Rectal smooth muscle tissue (tissue), 1 donor: ENCODE data around the gene RIOX2.

Experiments used
- H3K27ac ChIP-seq: one replicate; pipeline ENCODE4 v1.7.0; 2013; ENCODE audit warnings: low read depth, low read length, inconsistent platforms
- H3K27me3 ChIP-seq: one replicate; pipeline ENCODE4 v1.7.0; 2013; ENCODE audit warnings: low read length; ENCODE audit not compliant: control insufficient read depth, insufficient read depth
- H3K36me3 ChIP-seq: one replicate; pipeline ENCODE4 v1.7.0; 2013; ENCODE audit warnings: low read length; ENCODE audit not compliant: control insufficient read depth, insufficient read depth
- H3K4me1 ChIP-seq: one replicate; pipeline ENCODE4 v1.7.0; 2013; ENCODE audit warnings: low read length; ENCODE audit not compliant: control insufficient read depth, insufficient read depth
- H3K4me3 ChIP-seq: one replicate; pipeline ENCODE4 v1.7.0; 2013; ENCODE audit warnings: low read length
- H3K9ac ChIP-seq: one replicate; pipeline ENCODE4 v1.7.0; 2013; ENCODE audit warnings: low read length

RIOX2 gene

DNA sequence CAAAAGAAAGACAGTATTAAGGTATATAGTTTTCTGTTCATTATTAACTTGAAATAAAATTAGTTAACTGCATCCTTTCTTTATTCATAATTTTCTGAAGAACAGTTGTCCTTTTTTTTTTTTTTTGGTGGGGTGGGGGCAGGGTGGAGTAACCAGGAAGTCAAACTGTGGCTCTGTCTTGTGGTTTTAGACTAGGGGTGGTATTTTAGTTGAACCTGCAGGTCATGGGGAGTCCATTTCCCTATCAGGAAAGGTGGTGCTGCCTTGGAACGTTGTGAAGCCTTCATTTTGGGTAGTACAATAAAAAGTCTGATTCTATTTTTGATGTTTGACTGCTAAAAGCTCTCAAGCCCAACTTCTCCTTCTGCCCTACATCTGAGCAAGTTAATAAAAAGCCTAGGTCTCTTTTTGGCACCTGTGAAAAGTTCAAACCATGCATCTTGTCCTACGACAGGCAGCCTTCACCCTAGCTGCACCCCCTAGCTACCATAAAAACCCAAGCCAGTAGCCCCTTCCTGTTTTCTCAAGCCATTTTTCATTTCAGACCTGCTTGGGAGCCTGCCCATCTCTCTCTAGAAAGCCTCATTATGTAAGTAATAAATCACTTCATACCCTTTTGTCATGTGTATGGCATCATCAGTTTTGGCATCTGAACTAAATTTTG, 31.2 kb upstream of the RIOX2 start:
- no peaks in the 10 kb centered on the region for H3K27me3 ChIP-seq

DNA sequence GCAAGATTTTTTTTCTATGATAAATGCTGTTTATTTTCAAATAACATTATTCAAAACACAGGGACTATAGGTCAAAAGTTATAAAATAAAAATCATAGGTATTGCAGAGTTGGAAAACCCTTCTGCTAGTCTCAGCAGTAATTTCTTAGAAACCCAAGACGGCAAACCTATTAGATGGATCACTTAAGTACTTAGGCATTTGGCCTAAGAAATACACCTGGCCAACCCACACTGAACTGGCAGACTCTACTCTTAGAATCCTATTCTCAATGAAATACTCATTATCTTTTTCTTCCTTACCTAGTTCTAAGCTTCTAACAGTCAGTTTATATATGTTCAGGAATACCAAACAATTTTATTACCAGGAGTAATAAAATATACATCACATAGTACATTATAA, 30.5 kb upstream of the RIOX2 start:
- Histone ChIP-seq H3K27ac (no peak overlapping the region), H3K4me1 (no peaks in the 10 kb centered on the region), H3K27me3 (no peaks in the 10 kb centered on the region), H3K9ac (no peak overlapping the region), H3K4me3 (no peak overlapping the region), H3K36me3 (no peaks in the 10 kb centered on the region)

More for the DNA sequence above, 31.2 kb upstream of the RIOX2 start:
- Histone ChIP-seq H3K4me1 (no peaks in the 10 kb centered on the region), H3K27ac (no peak overlapping the region), H3K36me3 (no peaks in the 10 kb centered on the region), H3K4me3 (no peak overlapping the region), H3K9ac (no peak overlapping the region)

DNA sequence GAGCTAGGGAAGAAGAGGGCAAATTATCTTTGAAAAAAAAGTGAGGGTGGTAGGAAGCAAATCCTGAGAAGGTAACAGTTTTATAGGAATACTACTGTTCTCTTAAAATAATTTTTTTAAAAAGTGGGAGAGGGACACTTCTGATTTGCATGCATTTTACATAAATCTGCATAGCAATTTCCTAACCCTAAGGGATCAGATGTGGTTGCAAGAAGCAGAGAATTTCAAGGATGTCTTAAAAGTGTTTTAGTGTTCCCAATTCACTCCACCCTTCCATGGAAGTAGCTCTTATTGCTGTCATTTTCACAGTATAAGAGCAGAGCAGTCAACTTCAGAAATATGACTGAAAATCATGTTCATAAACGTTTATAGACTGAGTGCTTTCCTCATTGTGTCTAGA, 27.8 kb upstream of the RIOX2 start:
- no peak overlapping the region for H3K4me3 ChIP-seq
- no peak overlapping the region for H3K27ac ChIP-seq
- no peaks in the 10 kb centered on the region for H3K36me3 ChIP-seq
- H3K4me1 ChIP-seq = no peaks in the 10 kb centered on the region
- H3K9ac ChIP-seq = no peak overlapping the region
- H3K27me3 ChIP-seq = no peaks in the 10 kb centered on the region

DNA sequence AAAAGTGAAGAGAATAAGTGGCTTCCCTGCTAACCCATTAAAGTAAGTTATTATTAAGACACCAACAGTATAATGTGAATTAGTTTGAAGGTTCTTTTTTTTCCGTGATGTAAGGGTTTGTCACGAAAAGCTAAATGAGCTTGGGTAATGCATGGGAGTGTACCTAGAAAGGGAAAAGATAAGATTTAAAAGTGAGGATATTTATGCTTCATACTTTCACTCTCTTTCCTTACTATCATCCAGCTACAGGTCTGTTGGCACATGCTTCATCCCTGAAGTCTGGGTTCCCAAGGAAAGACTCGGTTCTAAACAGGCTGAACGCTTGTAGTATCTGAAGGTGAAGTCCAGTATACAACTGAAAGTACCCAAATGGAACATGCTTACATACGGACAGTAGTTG, 26.9 kb upstream of the RIOX2 start:
- H3K4me1 ChIP-seq = no peaks in the 10 kb centered on the region
- H3K36me3 ChIP-seq = no peaks in the 10 kb centered on the region
- no peak overlapping the region for H3K9ac ChIP-seq
- no peaks in the 10 kb centered on the region for H3K27me3 ChIP-seq
- no peak overlapping the region for H3K4me3 ChIP-seq
- H3K27ac ChIP-seq = no peak overlapping the region

DNA sequence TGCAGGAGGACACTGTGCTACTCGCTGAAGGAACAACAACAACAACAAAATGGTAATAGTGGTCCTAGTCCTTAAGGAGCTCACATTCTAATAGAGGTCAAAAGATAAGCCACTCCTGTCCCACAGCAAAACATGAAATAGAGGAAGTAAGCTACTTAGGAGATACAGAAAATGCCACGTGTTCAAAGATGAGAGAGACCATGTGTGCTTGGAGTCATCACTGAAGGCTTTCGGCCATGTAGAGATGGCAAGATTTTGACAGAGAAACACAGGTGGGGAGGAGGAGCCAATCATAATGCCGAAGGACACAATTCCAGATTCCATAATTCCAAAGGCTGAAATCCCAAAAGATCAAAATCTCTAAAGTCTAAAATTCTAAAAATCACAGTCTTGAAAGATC, 24.8 kb upstream of the RIOX2 start:
- Histone ChIP-seq H3K4me3 (no peak overlapping the region), H3K27ac (no peak overlapping the region), H3K27me3 (no peaks in the 10 kb centered on the region), H3K36me3 (no peaks in the 10 kb centered on the region), H3K4me1 (no peaks in the 10 kb centered on the region), H3K9ac (no peak overlapping the region)

DNA sequence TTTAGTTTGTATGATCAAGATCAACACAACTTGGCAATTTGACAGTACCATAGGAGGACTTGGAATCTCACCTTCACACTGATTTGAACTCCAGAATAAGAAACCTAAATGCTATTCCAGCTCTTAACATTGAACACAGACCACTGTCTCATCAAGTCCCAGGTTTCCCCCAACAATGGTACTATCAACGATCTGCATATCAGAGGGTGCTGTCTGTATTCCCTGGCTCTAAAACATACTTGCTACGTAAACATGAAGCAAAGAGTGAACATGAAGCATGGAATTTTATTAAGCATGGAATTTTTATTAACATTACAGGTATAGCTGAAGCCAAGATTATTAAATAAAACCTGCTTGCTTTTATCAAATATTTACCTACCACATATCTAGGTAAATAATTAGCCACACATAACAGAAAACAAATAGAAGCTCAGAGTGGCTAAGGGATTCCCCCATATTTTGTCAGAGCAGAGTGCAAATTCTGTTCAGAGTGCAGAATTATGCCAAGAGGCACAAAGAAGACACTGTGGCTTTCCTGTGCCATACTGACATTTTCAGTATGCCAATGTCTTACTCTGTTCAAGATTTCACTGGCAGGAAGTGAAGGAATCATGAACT, 22.2 kb upstream of the RIOX2 start:
- no peak overlapping the region for H3K27ac ChIP-seq
- H3K4me1 ChIP-seq = peaks cover 6% of the 10 kb centered on the region
- H3K9ac ChIP-seq = no peak overlapping the region
- H3K36me3 ChIP-seq = no peaks in the 10 kb centered on the region
- no peaks in the 10 kb centered on the region for H3K27me3 ChIP-seq
- no peak overlapping the region for H3K4me3 ChIP-seq

DNA sequence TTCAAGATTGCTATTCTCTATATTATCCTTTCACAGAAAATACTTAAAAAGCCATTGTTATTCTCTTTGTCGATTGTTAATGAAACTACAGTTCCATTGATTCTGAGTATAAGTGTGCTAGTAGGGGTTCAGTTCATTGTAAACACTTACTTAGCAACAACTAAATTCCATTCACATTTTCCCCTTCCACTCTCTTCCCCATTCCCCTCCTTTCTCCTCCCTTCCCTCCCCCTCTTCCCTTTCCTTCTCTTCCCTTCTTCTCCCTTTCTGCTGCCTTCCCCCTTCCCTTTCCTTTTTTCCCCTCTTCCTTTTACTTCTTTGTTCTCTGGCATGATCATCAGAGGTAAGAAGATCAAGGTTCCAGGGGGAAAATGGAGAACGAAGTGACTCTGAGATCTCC, 21.3 kb upstream of the RIOX2 start:
- Histone ChIP-seq H3K36me3 (no peaks in the 10 kb centered on the region), H3K27me3 (no peaks in the 10 kb centered on the region), H3K9ac (no peak overlapping the region), H3K4me3 (no peak overlapping the region), H3K4me1 (peaks cover 6% of the 10 kb centered on the region), H3K27ac (no peak overlapping the region)

DNA sequence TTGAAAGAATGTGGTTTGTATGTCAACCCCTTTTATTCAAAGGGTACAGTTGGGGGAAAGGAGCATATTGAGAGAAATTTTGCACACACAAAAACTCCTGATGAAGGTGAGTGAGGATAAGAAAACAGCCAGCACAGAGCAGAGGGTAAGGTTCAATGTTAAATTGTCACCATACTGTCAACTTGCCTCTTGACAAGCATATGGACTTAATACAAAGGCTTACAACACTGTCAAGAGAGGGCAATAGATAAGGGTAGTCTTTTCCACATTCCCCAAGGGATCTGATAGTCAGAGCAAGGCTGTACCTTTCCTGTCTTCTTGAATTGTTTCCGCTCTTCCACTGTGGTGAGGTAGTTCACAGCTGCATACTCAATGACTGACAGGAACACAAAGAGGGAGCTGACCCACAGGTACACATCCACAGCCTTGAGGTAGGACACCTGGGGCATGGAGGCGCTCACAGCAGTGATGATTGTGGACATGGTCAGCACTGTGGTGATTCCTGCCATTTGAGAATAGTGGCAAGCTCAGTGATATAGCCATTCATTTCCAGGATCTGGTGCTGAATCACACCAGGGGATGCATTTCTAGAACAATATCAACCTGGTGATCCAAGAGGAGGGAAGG, 20.4 kb upstream of the RIOX2 start:
- Histone ChIP-seq H3K36me3 (no peaks in the 10 kb centered on the region), H3K27ac (no peak overlapping the region), H3K27me3 (peaks cover 2% of the 10 kb centered on the region), H3K9ac (no peak overlapping the region), H3K4me3 (no peak overlapping the region), H3K4me1 (peaks cover 6% of the 10 kb centered on the region)

DNA sequence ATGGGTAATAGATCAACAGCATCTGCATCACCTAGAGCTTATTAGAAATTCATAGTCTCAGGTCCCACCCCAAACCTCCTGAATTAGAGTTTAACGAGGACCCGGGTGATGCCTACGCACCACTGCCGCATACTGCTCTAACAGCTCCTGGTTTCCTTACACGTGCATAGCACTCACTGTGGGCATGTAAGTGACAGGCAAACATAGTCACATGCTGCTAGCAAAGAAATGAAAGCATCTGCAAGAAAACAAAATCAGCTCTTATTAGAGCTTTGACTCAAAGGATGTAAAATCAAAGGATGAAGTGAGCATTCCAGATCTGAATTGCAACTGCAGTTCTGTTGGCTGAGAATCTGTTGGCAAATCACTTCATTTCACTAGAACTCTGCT, 19.1 kb upstream of the RIOX2 start:
- Histone ChIP-seq H3K27ac (no peak overlapping the region), H3K36me3 (no peaks in the 10 kb centered on the region), H3K4me3 (peak overlapping the region; percentile 33), H3K9ac (no peak overlapping the region), H3K27me3 (peaks cover 2% of the 10 kb centered on the region), H3K4me1 (peaks cover 6% of the 10 kb centered on the region)

DNA sequence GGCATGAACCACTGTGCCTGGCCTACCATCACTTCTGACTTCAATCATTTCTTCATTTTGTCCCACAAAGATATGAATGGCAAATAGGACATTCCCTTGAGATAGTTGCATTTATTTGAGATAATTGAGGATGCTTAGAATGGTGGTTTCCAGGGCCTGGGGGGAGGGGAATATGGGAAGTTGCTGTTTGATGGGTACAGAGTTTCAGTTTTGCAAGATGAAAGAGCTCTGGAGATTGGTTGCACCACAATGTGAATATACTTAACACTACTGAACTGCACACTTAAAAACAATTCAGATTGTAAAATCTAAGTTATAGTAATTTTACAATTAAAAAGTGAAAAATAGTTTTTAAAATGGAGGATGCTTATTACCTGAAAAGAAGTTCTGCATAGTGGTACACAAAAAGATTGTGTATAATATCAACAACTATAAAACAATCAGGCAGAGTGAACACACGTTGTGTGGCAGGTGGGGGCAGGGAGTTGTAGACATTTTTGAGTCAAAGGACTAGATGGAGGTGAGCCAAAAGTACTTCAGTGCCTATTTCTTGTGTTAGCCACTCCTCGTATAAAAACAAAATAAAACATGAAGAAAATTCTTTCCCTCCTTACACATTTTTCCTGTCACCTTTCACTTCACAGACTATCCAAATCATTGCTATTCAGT, 18.5 kb upstream of the RIOX2 start:
- no peak overlapping the region for H3K9ac ChIP-seq

DNA sequence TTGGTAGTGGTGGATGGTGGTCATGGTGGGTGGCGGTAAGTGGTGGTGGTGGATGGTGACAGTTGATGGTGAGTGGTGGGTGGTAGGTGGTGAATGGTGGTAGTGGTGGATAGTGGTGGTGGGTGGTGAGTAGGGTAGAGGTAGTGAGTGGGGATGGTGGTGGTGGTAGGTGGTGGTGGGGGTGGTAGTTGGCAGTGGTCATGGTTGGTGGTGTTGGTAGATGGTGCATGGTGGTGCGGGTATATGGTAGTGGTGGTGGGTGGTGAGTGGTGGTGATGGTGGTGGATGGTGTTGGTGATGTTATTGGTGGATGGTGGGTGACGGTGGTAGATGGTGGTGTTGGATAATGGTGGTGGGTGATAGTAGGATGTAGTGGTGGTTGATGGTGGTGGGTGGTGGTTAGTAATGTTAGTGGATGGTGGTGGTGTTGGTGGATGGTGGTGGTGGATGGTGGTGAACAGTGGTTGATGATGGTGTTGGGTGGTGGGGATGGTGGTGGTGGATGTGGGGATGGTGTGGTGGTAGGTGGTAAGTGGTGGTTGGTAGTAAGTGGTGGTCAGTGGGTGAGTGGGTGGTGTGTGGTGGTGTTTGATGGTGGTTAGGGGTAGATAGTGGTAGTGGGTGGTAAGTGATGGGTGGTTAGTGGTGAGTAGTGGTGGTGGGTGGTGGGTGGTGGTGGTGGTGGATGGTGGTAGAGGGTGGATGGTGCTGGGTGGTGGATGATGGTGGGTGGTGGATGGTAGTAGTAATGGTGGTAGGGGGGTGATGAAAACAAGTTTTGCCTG, 16.7 kb upstream of the RIOX2 start:
- Histone ChIP-seq H3K27ac (no peak overlapping the region), H3K4me1 (peaks cover 10% of the 10 kb centered on the region), H3K27me3 (peaks cover 2% of the 10 kb centered on the region), H3K36me3 (no peaks in the 10 kb centered on the region), H3K9ac (no peak overlapping the region), H3K4me3 (no peak overlapping the region)

More for the DNA sequence above, 18.5 kb upstream of the RIOX2 start:
- Histone ChIP-seq H3K36me3 (no peaks in the 10 kb centered on the region), H3K27me3 (peaks cover 2% of the 10 kb centered on the region), H3K27ac (no peak overlapping the region), H3K4me3 (peak overlapping the region; percentile 33), H3K4me1 (peaks cover 6% of the 10 kb centered on the region)

DNA sequence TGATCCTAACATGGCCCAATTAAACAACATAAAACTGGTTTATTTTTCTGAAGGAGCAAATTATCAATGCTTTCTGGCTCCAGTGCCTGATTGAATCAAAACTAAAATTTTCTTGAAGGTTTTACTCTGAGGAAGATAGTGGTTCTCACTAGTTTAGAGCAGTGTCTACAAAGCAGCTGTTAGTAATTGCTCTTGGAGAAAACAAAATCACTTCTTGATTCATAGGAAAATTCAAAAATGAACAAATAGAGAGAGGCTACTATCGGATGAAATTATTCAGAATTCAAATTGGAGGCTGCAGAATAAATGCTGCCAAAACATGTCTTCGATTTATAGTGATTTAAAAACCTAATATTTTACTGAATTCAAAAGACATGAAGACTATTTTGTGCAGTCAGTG, 15.1 kb upstream of the RIOX2 start:
- H3K27ac ChIP-seq = no peak overlapping the region
- H3K27me3 ChIP-seq = peaks cover 2% of the 10 kb centered on the region
- no peak overlapping the region for H3K9ac ChIP-seq
- no peak overlapping the region for H3K4me3 ChIP-seq
- no peaks in the 10 kb centered on the region for H3K36me3 ChIP-seq
- H3K4me1 ChIP-seq = peaks cover 11% of the 10 kb centered on the region
